Mucosa of descending colon (tissue), 3 donors: Measurements from ENCODE around the gene AWAT1. TPM values are rescaled to one million over a fixed set of nuclear protein-coding genes. Genes with fewer than 3 reads are reported as not detected.
"Not testable (repeated sequence)": the region's sequence is repeated elsewhere in the genome, so short reads cannot be mapped to it uniquely, and the experiment has no call there.

Experiments used
- ATAC-seq: fragments of 200-7000 bp; cut with Tn5 transposase; one replicate; pipeline ENCODE4 v1.9.1; 2020; ENCODE audit warnings: mild to moderate bottlenecking, moderate library complexity
- DNase-seq, 3 donors: peaks; one replicate each; pipeline ENCODE4 v3.0.0-alpha.2; 2020
- H3K36me3 ChIP-seq: fragments of 200-600 bp; one replicate; pipeline ENCODE4 v1.8.0; 2021; ENCODE audit warnings: low read depth, mild to moderate bottlenecking
- H3K4me1 ChIP-seq: fragments of 200-600 bp; one replicate; pipeline ENCODE4 v1.8.0; 2021; ENCODE audit warnings: low read depth, mild to moderate bottlenecking
- H3K4me3 ChIP-seq: fragments of 200-600 bp; one replicate; pipeline ENCODE4 v1.8.0; 2021; ENCODE audit warnings: mild to moderate bottlenecking
- H3K9me3 ChIP-seq: fragments of 200-600 bp; one replicate; pipeline ENCODE4 v1.8.0; 2021; ENCODE audit warnings: mild to moderate bottlenecking
- intact Hi-C, 2 donors: fragments of 100-400 bp; cut with DNase I in 1 of 2; cut with micrococcal nuclease in 1 of 2; formaldehyde crosslinking; loops; one replicate each; pipeline versions ENCODE4 v1.11.0 to v1.11.1; 2022; cut with DNase I, micrococcal nuclease
- total RNA-seq, 3 donors: library from RNA; stranded (reverse); fragmentation: NEBNext Ultra II Directional in 2 of 3; extraction: Animal tissue kit (Norgen Biotek cat#: 25700) in 2 of 3; gene quantifications; one replicate each; pipeline versions ENCODE4 v1.2.1 to v1.2.4, GENCODE V29; 2021 to 2023
- TF ChIP-seq, protein P1 (sequence below): fragments of 200-600 bp; IDR thresholded peaks from one replicate; pipeline ENCODE4 v1.8.0; 2022; ENCODE audit warnings: antibody characterized with exemption, mild to moderate bottlenecking
- donor health status: DM: no; HTN: no; CAD: no; lungs with moderate emphysema.
- donor health status: DM: no; HTN: no; CAD: no.
- donor health status: DM: no; HTN: yes; CAD: no.

AWAT1 gene
- total RNA-seq, 3 donors from 2014 or later, result not detected

DNA sequence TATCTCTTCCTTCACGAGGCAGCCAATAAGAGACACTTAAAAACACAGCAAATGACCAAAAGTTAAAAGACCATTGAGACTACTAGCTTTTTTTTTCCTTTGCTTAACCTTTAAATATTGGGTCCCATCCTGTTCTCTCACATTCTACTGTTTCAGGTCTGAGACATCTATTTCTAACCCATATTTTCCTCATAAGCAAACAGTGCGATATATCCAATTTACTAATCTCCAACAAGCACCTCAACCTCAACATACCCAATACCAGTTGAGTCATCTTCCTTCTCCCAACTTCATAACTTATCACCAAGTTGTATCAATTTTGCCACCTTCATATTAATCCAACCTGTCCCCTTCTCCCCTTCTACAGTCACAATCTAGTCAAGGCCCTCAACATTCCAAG lies 7.0 kb downstream of the AWAT1 start:
- TF ChIP-seq, protein P1, sequence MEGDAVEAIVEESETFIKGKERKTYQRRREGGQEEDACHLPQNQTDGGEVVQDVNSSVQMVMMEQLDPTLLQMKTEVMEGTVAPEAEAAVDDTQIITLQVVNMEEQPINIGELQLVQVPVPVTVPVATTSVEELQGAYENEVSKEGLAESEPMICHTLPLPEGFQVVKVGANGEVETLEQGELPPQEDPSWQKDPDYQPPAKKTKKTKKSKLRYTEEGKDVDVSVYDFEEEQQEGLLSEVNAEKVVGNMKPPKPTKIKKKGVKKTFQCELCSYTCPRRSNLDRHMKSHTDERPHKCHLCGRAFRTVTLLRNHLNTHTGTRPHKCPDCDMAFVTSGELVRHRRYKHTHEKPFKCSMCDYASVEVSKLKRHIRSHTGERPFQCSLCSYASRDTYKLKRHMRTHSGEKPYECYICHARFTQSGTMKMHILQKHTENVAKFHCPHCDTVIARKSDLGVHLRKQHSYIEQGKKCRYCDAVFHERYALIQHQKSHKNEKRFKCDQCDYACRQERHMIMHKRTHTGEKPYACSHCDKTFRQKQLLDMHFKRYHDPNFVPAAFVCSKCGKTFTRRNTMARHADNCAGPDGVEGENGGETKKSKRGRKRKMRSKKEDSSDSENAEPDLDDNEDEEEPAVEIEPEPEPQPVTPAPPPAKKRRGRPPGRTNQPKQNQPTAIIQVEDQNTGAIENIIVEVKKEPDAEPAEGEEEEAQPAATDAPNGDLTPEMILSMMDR, result no peak
- Histone ChIP-seq H3K9me3 (no peaks in the 10 kb centered on the region), H3K4me3 (no peak overlapping the region), H3K36me3 (no peaks in the 10 kb centered on the region), H3K4me1 (no peaks in the 10 kb centered on the region)
- intact Hi-C loops, result no loop called here
- no peak for DNase-seq
- no peak for ATAC-seq

DNA sequence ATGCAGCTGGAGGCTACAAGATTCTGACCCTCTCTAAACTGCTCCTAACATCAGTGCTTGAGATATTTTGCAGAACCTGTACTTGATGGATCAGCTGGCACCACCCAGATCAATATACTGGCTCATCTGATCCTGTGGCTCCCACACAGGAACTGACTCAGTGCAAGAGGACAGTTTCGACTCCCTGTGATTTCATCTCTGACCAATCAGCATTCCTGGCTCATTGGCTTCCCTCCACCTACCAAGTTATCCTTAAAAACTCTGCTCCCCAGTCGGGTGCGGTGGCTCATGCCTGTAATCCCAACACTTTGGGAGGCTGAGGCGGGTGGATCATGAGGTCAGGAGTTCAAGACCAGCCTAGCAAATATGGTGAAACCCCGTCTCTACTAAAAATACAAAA lies 9.1 kb downstream of the AWAT1 start:
- ATAC-seq, H3K36me3 ChIP-seq, H3K4me1 ChIP-seq, H3K9me3 ChIP-seq, DNase-seq, H3K4me3 ChIP-seq, intact Hi-C loops: not testable (repeated sequence)

DNA sequence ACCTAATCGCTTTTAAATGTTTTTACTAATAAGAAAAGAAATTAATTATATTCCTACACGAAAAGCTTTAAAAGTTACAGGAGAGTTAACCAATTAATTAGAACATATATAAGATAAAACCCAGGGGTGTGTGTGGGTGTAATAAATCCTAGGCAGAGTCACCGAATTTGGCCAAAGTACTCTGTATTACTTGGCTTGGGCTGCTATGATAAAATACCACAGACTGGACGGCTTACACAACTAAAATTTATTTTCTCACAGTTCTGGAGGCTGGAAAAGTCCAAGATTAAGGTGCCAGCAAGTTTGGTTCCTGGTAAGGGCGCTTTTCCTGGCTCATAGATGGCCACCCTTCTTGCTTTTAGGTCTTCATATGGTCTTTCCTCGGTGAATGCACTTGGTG lies 10.4 kb downstream of the AWAT1 start:
- TF ChIP-seq, protein P1, result no peak
- no peak for ATAC-seq

DNA sequence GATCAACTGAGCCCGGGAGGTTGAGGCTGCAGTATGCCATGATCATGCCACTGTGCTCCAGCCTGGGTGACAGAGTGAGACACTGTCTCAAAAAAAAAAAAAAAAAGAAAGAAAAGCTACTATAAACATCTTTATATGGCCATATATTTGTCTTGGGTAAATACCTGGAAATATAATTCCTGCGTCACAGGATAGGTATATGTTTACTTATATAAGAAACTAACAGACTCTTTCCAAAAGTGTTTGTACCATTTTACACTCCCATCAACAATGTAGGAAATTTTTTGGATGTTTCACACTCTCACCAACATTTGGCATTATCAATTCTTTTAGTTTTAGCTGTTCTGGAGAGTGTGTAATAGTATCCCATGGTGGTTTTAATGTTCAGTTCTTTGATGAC lies 12.8 kb downstream of the AWAT1 start:
- no peak for DNase-seq
- TF ChIP-seq, protein P1, result no peak
- no peak overlapping the region for H3K4me3 ChIP-seq
- ATAC-seq, result peak; percentile 33
- no peaks in the 10 kb centered on the region for H3K36me3 ChIP-seq
- no peaks in the 10 kb centered on the region for H3K9me3 ChIP-seq
- intact Hi-C loops, result no loop called here
- no peaks in the 10 kb centered on the region for H3K4me1 ChIP-seq

More for the DNA sequence above, 10.4 kb downstream of the AWAT1 start:
- DNase-seq, result no peak
- intact Hi-C loops, result no loop called here
- Histone ChIP-seq H3K4me1 (no peaks in the 10 kb centered on the region), H3K36me3 (no peaks in the 10 kb centered on the region), H3K9me3 (no peaks in the 10 kb centered on the region), H3K4me3 (no peak overlapping the region)

- H3K4me3 ChIP-seq, result no peak overlapping the region
- DNase-seq (no peak), ATAC-seq (no peak)
- no peaks in the 10 kb centered on the region for H3K9me3 ChIP-seq
- no peaks in the 10 kb centered on the region for H3K36me3 ChIP-seq
- TF ChIP-seq, protein P1, result no peak
- intact Hi-C loops, result no loop called here
- H3K4me1 ChIP-seq, result no peaks in the 10 kb centered on the region
Measured at GRCh38 chrX:70252491-70252890, 18.0 kb downstream of the AWAT1 start.

- ATAC-seq (no peak), DNase-seq (no peak)
- TF ChIP-seq, protein P1, result no peak
- intact Hi-C loops, result no loop called here
- H3K4me3 ChIP-seq, result no peak overlapping the region
- H3K4me1 ChIP-seq, result no peaks in the 10 kb centered on the region
- H3K36me3 ChIP-seq, result no peaks in the 10 kb centered on the region
- no peaks in the 10 kb centered on the region for H3K9me3 ChIP-seq
Measured at GRCh38 chrX:70253377-70254062, 19.1 kb downstream of the AWAT1 start.
